ENCODE measurements around the gene SAP30BP.

The SAP30BP gene

GRCh38 chr17:75704963-75705875, 38.1 kb downstream of the SAP30BP start:
- Histone ChIP-seq H3K4me3 (ENCODE audit: low read depth, low read length) (no peak overlapping the region), H3K36me3 (ENCODE audit: control insufficient read depth in 2 of 2, insufficient read depth in 1 of 2, low read length in 2 of 2) (peaks cover 19 to 85% of the 10 kb centered on the region in 2 experiments), H3K4me1 (ENCODE audit: control insufficient read depth, insufficient read depth, low read length) (no peaks in the 10 kb centered on the region), H3K27ac (ENCODE audit: extremely low read depth, low read depth, low read length) (no peak overlapping the region), H3K9me3 (ENCODE audit: control insufficient read depth, insufficient read depth, low read depth, low read length) (no peaks in the 10 kb centered on the region)
- CTCF ChIA-PET: interaction anchor here (0.5 to 1.5 kb wide), 3 partner anchors 13 to 43 kb away, joined by 3 to 10 read pairs (median 3); no protein-coding TSS in a partner anchor
- POLR2A ChIA-PET: no interaction called here
- TF ChIP-seq ZNF654 (tag by site-specific recombination; IDR thresholded peaks at IDR 0.05; ENCODE audit: low read depth): no peak
- no peak for TF ChIP-seq CTCF (tag by site-specific recombination; IDR thresholded peaks at IDR 0.05)
- no peak for TF ChIP-seq ZNF571 (tag by site-specific recombination; IDR thresholded peaks at IDR 0.05)
- TF ChIP-seq ZFHX2 (tag by site-specific recombination; conservative IDR thresholded peaks at IDR 0.05): 0 out of 2 replicates have a peak, but pooled peaks have one; percentile 17
- no peak for TF ChIP-seq ZNF311 (tag by site-specific recombination; IDR thresholded peaks at IDR 0.05; ENCODE audit: borderline replicate concordance)

- H3K9me3 ChIP-seq (ENCODE audit: control insufficient read depth, insufficient read depth, low read depth, low read length): no peaks in the 10 kb centered on the region
- H3K4me3 ChIP-seq (ENCODE audit: low read depth, low read length): no peak overlapping the region
- H3K36me3 ChIP-seq (ENCODE audit: control insufficient read depth in 2 of 2, insufficient read depth in 1 of 2, low read length in 2 of 2): peaks cover 19 to 75% of the 10 kb centered on the region in 2 experiments
- peak overlapping the region; percentile 9; the same call in 1 of the 2 replicates for H3K27ac ChIP-seq (ENCODE audit: extremely low read depth, low read depth, low read length)
- no peaks in the 10 kb centered on the region for H3K4me1 ChIP-seq (ENCODE audit: control insufficient read depth, insufficient read depth, low read length)
- ChIA-PET POLR2A (no interaction called here), CTCF (interaction anchor here (0.5 to 1.5 kb wide), 4 partner anchors 23 to 71 kb away, joined by 3 to 10 read pairs (median 4); no protein-coding TSS in a partner anchor)
- no peak for TF ChIP-seq ZNF629 (tag by site-specific recombination; IDR thresholded peaks at IDR 0.05)
- TF ChIP-seq ZNF610 (tag by site-specific recombination; IDR thresholded peaks at IDR 0.05; ENCODE audit: borderline replicate concordance): no peak
- no peak for TF ChIP-seq ZNF654 (tag by site-specific recombination; IDR thresholded peaks at IDR 0.05; ENCODE audit: low read depth)
- no peak for TF ChIP-seq ZNF561 (tag by site-specific recombination; IDR thresholded peaks at IDR 0.05; ENCODE audit: borderline replicate concordance)
These were observed 39.0 kb downstream of the SAP30BP start for GRCh38 chr17:75706042-75706728.

- ChIA-PET POLR2A (no interaction called here), CTCF (interaction anchor here (0.6 to 0.8 kb wide), 2 partner anchors 22 to 175 kb away, joined by 3 to 4 read pairs; no protein-coding TSS in a partner anchor)
- H3K4me3 ChIP-seq (ENCODE audit: low read depth, low read length): no peak overlapping the region
- H3K36me3 ChIP-seq (ENCODE audit: control insufficient read depth in 2 of 2, insufficient read depth in 1 of 2, low read length in 2 of 2): peaks cover 15 to 66% of the 10 kb centered on the region in 2 experiments
- no peaks in the 10 kb centered on the region for H3K9me3 ChIP-seq (ENCODE audit: control insufficient read depth, insufficient read depth, low read depth, low read length)
- H3K4me1 ChIP-seq (ENCODE audit: control insufficient read depth, insufficient read depth, low read length): no peaks in the 10 kb centered on the region
- no peak overlapping the region for H3K27ac ChIP-seq (ENCODE audit: extremely low read depth, low read depth, low read length)
- no peak for TF ChIP-seq TCF7L2 (IDR thresholded peaks at IDR 0.05; ENCODE audit: borderline replicate concordance, low read depth, low read length)
- peak; percentile 66 for TF ChIP-seq GLIS1 (tag by site-specific recombination; IDR thresholded peaks at IDR 0.05)
- peak; percentile 99 for TF ChIP-seq ZIC2 (tag by site-specific recombination; IDR thresholded peaks at IDR 0.05)
- no peak for TF ChIP-seq SETDB1 (IDR thresholded peaks at IDR 0.05; ENCODE audit: insufficient read length, low read length)
- TF ChIP-seq ZNF335 (tag by site-specific recombination; conservative IDR thresholded peaks at IDR 0.05): no peak
- no peak for TF ChIP-seq ZNF777 (tag by site-specific recombination; IDR thresholded peaks at IDR 0.05; ENCODE audit: borderline replicate concordance)
- no peak for TF ChIP-seq GLIS2 (tag by site-specific recombination; IDR thresholded peaks at IDR 0.05)
- peak; percentile 49; the same call in 1 of the 2 replicates for TF ChIP-seq KLF1 (tag by site-specific recombination; IDR thresholded peaks at IDR 0.05)
- 0 out of 2 replicates have a peak, but pooled peaks have one; percentile 30 for TF ChIP-seq KLF17 (tag by site-specific recombination; IDR thresholded peaks at IDR 0.05)
- no peak for TF ChIP-seq ZBTB10 (tag by site-specific recombination; IDR thresholded peaks at IDR 0.05)
- TF ChIP-seq ZSCAN16 (tag by site-specific recombination; IDR thresholded peaks at IDR 0.05): no peak
- TF ChIP-seq AEBP2 (tag by site-specific recombination; IDR thresholded peaks at IDR 0.05; ENCODE audit: borderline replicate concordance): no peak
- no peak for TF ChIP-seq YY2 (tag by site-specific recombination; IDR thresholded peaks at IDR 0.05)
These were observed 40.0 kb downstream of the SAP30BP start for GRCh38 chr17:75707079-75707571.

Data from HEK293 (cell line).